ENCODE measurements around the gene GZMH.
"Not testable (repeated sequence)": the region's sequence is repeated elsewhere in the genome, so short reads cannot be mapped to it uniquely, and the experiment has no call there.

The GZMH gene, protein sequence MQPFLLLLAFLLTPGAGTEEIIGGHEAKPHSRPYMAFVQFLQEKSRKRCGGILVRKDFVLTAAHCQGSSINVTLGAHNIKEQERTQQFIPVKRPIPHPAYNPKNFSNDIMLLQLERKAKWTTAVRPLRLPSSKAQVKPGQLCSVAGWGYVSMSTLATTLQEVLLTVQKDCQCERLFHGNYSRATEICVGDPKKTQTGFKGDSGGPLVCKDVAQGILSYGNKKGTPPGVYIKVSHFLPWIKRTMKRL
- 0.21 to 1.9 reads per million in 2 donors for total RNA-seq

DNA sequence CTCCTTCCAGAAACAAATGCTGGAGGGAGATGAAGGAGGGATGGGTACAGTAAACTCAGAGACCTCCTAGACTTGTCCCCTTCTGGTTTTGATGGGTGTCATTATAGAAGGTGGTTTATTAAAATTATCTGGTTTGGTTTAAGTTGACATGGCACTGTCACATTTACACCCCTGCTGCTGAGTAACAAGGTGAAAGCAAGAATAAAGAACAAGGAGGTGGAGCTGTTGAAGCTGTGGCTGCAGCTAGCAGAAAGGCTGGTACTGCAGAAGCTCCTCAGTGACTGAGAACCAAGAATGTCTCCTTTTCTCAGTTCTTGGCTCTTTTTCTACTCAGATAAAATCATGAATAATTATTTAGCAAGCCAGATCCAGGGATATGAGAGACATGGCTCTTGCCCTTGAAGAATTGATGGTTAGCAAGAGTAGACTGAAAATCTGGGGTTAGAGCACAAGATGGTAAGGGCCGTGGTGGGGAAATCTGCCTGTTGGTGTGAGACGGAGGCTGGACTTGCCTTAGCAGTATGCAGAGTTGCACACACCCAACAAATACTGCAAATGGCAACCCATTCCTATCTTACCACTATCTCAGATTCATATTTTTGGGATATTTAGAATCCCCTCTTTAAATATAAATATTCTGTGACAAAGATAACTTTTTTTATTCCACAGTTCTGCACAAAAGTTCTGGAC is at the start of gene GZMH:
TSS of gene GZMH (minus strand) at position 31 of the 690 bp plus-strand sequence. CDS start 72 bp downstream, outside the sequence.
- DNase-seq = no peak

DNA sequence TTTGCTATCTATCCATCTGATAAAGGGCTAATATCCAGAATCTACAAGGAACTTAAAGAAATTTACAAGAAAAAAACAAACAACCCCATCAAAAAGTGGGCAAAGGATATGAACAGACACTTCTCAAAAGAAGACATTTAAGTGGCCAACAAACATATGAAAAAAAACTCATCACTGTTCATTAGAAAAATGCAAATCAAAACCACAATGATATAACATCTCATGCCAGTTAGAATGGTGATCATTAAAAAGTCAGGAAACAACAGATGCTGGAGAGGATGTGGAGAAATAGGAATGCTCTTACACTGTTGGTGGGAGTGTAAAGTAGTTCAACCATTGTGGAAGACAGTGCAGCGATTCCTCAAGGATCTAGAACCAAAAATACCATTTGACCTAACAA is 38.9 kb upstream of the GZMH start:
- not testable (repeated sequence) for DNase-seq

DNA sequence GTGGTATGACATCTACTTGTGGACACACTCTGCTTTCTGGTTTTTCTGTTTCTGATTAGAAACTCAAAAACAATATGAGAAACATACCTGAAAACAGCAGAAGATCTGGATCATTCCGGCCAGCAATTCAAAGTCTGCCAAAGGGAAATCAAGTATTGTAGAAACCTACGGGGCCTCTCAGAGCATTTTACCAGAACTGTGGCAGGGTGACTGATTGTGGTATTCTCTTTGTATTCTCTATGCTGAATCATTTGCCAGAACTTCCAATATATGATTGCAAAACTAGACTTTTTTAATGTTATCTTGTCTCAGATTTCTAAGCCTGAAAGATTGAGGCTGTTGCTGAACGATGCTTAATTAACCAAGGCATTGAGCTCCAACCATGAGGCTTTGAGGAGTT is 30.4 kb upstream of the GZMH start:
- DNase-seq = no peak

DNA sequence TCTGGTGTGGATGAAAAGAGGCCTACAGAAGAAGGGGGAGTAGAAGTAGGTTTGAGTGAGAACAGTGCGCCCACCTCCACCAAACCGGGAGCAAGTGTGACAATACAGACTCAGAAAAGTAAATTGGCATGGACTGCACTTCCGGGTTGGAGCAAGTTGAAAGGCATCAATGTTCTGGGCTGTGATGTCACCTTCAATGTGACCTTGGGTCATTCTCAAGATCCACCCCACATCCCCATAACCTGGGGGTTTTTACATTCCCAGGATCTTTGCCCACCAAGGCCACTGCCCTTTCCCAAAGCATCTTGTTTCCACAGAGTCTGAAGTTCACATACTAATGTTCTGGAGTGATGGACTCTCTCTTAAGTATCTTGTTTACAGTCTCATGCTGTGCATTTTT is 29.8 kb upstream of the GZMH start:
- DNase-seq = no peak

DNA sequence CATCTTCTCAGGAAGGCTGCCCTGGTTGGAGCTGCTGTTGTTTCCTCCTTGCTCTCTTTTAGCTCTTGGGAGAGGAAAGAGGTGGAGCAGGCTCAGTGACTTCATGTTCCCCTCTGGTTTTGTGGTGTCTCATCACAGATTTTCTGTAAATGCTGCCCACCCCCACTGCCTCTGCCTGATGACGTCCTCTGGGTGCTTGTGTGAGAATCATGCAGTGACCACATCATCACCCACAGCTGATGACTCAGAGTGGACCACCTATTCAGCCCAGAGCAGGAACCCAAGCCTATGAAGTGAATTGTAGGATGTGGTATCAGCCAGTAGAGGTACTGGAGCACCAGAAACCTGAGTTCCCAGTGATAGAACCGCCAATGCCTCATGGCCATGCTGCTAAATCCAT is 24.7 kb upstream of the GZMH start, which contains the start of gene GZMB:
TSS of gene GZMB (minus strand) at position 33 of the 400 bp plus-strand sequence. CDS start at position 3, 30 bp downstream.
- DNase-seq = no peak

DNA sequence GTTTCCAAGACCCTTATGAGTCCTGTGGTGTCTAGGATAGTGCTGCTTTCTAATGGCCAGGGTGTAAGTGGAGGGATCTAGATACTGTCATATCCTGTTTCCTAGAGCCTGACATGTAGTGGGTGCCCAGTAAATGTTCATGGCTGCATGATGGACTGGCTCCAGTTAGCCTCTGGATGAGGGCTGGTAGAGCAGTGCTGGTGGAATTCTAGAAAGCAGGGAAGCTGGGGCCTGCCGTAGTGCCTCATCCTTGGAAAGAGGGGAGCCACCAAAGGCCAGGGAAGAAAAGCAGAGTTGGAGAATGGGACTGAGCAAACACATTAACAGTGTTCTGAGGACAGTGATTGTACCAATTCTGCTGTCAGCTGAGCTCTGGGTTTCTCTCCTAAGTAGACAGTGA is 23.9 kb upstream of the GZMH start:
- no peak for DNase-seq

DNA sequence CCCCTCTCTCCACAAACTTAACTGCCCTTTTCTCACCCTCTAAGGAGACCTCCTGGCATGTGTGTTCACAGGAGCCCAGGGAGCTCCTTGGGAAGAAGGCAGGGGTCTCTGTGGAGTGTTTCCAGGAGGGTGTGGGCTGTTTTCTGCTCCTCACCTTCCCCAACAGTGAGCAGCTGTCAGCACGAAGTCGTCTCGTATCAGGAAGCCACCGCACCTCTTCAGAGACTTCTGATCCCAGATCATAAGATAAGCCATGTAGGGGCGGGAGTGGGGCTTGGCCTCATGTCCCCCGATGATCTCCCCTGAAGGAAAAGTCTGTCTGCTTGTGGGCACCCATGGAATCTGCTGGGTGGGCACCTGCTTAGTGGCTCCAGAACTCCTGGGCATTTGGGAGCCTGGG is 23.3 kb upstream of the GZMH start:
- no peak for DNase-seq

DNA sequence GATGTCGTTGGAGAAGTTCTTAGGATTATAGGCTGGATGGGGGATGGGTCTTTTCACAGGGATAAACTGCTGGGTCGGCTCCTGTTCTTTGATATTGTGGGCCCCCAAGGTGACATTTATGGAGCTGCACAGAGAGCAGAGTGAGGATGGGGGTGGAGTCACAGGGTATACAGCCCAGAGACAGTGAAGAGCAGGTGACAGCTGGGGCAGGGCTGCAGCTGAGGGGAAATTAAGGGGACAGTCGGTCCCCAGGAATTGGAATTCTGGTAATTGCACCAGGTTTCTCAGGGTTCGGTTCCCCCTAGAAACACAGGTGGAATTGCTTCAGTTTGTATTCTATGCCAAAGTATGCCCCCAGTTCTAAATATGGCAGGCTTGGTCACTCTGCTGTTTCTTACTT is 22.9 kb upstream of the GZMH start:
- no peak for DNase-seq

DNA sequence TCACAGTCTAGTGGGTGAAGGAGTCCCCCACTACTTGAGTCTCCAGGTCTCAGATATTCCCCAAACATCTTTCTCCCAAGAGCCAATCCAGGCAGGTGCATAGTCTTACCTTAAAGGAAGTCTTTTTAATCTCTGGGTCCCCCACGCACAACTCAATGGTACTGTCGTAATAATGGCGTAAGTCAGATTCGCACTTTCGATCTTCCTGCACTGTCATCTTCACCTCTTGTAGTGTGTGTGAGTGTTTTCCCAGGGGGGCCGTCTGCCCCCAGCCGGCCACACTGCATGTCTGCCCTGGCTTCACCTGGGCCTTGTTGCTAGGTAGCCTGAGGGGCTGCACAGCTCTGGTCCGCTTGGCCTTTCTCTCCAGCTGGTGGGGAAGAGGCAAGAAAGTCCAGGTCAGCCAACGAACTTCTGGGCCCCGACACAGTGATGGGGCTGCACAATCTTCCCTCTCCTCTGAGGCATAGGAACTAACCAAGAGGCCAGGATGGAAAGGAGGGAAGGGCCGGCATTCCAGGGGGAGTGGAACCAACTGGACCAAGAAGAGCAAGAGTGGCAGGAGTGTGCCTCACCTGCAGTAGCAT is 22.4 kb upstream of the GZMH start:
- DNase-seq = no peak

DNA sequence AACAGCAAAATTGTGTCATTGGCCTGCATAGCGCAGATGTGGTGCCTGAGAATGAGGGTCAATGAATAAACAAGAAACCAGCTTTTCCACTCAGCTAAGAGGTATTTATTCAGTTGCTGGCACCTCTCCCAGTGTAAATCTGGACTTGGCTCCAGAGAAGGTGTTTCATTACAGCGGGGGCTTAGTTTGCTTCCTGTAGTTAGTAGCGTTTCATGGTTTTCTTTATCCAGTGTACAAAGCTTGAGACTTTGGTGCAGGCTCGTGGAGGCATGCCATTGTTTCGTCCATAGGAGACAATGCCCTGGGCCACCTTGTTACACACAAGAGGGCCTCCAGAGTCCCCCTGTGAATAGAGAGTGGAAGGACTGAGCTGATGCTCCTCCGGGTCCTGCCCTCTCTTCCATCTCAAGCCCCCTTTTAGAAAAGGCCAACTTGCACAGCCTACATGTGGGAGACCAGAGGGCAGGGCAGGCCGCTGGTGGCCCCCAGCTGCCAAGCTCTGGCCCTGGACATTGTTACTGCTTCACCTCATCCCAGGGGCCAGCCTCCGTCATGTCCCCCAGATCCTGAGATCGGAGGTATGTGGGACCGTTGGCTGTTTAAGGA is 21.5 kb upstream of the GZMH start:
- DNase-seq = no peak

DNA sequence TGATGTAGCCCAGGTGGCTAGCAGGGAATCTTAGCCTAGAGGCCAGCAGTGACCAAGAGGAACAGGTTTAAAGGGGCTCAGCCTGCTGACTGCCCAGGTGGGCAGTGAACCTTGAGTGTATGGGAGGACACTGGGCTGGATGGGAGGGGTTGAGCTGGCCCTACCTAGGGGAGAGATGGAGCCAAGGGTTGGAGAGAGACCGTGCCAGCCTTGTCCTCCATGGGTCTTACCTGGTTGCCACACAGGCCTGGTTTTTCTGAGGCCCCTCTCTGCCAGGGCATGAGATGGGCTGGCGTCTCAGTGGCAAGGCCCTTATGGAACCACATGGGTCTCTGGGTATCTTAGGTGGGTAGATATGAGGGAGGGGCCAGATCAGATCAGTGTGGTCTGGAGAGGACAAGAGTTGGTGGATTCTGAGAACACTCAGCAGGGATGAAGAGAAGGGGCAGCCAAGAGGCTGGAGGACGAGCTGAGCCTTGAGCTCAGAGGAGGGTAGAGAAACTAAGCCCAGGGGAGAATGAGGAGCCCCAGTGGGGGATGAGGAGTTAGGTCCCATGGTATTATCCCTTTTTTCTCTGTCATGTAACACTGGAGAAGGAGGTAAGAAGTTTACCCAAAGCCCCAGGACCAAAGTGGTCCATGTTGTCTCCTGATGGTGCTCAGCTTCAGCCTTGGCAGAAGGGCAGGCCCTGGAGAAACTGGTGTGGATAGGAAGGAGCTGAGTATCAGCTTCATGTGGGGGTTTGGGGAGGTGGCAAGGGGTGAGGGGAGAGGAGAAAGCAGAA is 20.8 kb upstream of the GZMH start:
- DNase-seq = no peak

DNA sequence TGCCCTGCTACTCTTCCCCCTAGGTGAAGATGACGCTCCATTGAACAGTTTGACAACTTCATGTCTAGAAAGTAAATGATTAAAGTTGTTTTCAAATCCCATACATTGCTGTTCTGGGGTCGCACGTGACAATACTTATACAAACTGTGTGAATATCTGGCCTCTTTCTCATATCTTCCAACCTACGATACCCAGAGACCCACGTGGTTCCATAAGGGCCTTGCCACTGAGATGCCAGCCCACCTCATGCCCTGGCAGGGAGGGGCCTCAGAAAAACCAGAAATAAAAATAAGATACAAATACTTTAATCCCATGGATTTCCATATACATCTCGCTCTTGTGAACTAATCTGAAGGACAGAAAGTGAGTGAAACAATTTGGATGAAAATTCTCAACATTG is 20.0 kb upstream of the GZMH start:
- no peak for DNase-seq

DNA sequence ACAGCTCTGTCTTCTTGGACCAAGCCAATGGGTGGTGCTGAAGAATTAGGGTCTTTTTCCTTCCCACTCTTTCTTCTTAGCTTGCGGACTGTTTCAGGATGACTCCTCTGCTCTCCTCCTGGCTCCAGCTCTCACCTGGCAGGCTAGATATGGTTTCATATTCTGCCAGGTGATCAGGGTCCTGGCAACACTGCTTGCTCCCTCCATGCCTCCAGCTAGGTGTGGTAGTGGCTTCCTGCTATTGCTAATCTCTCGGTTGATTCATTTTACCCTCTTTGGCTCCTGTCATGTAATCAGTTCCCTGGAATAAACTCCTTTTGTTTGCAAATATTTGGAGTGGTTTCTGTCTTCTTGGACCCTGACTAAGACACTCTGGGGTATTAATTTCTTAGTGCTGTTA is 4.3 kb upstream of the GZMH start:
- no peak for DNase-seq

DNA sequence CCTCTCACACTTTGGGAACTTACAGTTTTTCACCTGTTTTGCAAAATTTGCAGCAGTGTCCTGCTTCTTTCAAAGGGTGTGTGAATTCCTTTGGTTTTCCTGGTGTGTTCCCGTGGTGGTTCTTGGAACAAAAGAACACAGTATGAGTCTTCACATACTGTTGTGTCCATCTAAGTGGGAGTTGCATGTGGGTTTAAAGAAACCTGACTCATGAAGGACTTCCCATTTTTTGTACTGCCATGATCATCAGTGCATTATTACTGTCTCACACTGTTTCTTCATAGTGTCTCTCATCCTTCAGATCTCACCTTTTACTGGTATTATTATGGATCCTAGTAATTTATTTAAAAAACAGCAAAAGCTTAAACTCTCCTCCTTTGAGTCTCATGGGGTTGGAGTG is 3.8 kb upstream of the GZMH start:
- DNase-seq = no peak

DNA sequence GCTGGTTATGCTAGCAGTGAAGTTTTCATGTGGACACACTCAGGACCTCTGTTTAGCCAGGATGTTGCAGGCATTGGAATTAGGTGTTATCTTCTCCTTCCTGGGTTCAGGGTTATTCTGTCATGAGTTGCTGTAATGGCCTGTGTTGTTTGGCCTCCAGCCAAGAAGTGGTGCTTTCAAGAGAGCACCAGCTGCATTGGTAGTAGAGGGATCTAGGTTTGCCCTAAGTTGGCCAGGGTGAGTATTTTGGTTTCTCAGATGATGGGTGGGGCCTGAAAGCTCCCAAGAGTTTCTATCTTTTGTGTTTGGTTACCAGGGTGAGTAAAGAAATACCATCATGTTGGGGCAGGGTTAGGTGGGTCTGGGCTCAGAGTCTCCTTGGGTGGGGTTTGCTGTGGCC is 2.7 kb upstream of the GZMH start:
- DNase-seq = no peak

DNA sequence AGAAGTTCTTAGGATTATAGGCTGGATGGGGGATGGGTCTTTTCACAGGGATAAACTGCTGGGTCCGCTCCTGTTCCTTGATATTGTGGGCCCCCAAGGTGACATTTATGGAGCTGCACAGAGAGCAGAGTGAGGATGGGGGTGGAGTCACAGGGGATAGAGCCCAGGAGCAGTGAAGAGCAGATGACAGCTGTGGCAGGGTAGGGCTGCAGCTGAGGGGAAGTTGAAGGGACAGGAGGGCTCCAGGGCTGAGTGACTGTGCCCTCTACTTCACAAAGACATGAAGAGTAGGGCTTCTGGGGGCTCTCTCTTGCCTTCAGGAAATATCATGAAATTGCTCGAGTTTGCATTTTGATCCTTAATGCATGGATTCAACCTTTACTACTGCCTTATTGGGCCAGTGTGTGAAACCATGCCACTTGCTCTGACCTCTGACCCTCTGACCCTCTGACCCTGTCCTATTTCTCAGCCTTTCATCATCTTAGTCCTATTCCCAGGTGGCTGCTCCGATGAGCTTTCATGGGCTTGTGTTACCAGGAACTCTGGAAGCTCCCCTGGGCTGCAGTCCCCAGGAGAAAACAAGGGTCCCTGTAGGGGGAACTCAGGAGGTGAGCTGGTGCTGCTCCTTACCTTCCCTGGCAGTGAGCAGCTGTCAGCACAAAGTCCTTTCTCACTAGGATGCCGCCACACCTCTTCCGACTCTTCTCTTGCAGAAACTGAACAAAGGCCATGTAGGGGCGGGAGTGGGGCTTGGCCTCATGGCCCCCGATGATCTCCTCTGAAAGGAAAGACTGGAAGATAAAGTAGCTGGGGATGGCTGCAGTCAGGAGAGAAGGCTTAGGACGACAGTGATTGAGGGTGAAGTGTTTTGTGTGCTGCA is 1.6 kb downstream of the GZMH start:
- DNase-seq = no peak

DNA sequence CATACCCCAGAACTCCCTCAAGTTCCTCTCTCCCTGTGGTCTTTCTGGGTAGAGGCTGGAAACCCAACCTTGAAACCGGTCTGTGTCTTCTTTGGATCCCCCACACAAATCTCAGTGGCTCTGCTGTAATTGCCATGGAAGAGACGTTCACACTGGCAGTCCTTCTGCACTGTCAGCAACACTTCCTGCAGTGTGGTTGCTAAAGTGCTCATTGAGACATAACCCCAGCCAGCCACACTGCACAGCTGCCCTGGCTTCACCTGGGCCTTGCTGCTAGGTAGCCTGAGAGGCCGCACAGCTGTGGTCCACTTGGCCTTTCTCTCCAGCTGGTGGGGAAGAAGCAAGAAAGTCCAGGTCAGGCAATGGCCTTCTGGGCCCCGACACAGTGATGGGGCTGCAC is 2.4 kb downstream of the GZMH start:
- DNase-seq = no peak

DNA sequence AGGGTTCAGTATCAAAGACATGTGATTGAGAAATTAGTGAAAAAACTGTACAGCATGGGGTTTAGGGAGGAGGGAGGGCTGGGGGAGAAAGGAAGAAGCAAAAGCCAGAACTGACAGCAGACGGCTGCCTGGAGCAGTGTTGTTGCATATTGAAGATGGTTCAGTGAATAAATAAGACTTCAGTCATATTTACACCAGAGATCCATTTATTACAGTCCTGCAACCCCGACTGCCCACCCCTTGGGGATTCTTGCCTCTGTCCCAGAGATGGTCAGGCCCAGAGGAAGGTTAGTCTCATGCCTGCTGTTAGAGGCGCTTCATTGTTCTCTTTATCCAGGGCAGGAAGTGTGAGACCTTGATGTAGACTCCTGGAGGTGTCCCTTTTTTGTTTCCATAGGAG is 3.2 kb downstream of the GZMH start:
- no peak for DNase-seq

DNA sequence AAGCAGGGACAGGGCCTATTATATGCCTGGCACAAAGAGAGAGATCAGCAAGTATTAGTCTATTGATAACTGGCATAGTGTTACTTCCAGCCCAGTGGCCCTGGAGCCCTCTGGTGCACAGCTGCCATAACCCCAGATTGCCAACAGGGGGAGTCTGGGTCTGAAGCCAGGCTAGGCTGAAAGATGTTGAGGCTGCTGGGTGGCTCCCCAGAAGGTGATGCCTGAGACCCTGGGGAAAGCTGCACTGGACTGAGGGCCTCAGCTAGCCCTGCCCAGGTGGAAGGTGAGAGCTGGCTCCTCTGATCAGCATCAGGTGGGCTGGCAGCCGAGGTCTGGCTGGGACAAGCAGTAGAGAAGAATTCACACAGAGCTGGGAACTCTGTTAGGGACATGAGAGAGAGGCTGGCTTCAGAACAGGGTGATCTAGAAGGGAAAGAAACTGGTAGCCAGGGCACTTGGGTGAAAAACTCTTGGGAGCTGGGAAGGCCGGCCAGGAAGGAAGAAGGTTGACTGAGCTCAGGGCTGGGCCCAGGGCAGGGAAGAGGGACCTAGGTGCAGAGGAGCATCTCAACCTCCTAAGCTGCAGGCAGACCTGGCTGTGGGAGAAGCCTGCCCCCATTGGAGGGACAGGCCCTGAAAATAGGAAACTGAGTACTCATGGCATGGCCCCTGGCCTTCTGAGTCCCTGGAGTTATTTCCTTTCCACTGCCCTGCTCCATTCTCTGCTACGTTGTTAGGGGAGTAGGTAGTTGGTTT is 3.9 kb downstream of the GZMH start:
- peak; percentile 46 for DNase-seq

DNA sequence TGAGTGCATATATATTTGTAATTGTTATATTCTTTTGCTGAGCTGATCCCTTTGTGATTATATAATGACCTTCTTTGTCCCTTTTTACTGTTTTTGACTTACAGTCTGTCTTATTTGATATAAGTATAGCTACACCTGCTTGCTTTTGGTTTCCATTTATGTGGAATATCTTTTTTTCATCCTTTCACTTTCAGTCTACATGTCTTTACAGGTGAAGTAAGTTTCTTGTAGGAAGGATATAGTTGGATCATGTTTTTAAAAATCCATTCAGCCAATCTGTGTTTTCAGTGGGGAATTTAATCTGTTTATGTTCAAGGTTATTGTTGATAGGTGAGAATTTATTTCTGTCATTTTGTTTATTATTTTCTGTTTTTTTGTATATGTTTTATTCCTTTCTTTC is 12.1 kb downstream of the GZMH start:
- DNase-seq = no peak

Measured in T-helper 9 cell (primary cell).